ENCODE measurements around the gene ZNF611. TPM values are rescaled to one million over a fixed set of nuclear protein-coding genes. Genes with fewer than 3 reads are reported as not detected.

The ZNF611 gene
- total and polyA plus RNA-seq, 10 of the 15 experiments (the other 5 are each of a cell fraction or from before 2014, with no cell fraction given), result 1.4 to 16.8 (median 7.6) TPM

DNA sequence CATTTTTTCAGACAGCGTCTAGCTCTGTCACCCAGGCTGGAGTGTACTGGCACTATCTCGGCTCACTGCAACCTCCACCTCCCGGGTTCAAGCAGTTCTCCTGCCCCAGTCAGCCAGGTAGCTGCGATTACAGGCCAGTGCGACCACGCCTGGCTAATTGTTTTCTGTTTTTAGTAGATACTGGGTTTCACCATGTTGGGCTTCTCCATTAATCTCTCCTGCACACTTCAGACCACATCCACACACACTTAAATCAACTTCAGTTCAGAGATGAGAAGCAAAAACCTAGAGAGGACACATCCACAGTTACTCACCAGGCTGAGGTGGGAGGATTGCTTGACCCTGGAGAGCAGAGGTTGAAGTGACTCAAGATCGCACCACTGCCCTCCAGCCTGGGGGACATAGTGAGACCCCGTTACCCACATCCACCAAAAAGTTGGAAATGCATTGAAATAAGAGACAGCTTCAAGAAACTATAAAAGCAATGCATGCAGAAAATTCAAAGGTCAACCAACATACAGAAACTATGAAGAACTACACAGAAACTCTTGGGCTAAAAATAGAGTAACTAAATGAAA is 42.3 kb downstream of the ZNF611 start (continued):
- TF ChIP-seq JUNB (IDR thresholded peaks at IDR 0.05) (no peak), DPF2 (IDR thresholded peaks at IDR 0.05) (0 out of 2 replicates have a peak, but pooled peaks have one; percentile 31), NBN (IDR thresholded peaks at IDR 0.05) (peak; percentile 43; the same call in 1 of the 2 replicates), TARDBP (IDR thresholded peaks at IDR 0.05; ENCODE audit: borderline replicate concordance) (no peak), ZNF207 (IDR thresholded peaks at IDR 0.05; ENCODE audit: borderline replicate concordance) (no peak), IKZF2 (IDR thresholded peaks at IDR 0.05) (peak; percentile 34 to 37; a peak in 2 of 4 replicates), RAD51 (IDR thresholded peaks at IDR 0.05) (no peak), RUNX3 (IDR thresholded peaks at IDR 0.05; ENCODE audit: low read length) (no peak), MTA2 (IDR thresholded peaks at IDR 0.05; ENCODE audit: low read depth) (peak; percentile 44), EZH2 (IDR thresholded peaks at IDR 0.05; ENCODE audit: borderline replicate concordance, control insufficient read depth, low read depth, low read length) (no peak), CHD2 (IDR thresholded peaks at IDR 0.05; ENCODE audit: borderline replicate concordance, low read depth, low read length) (no peak)
- TF ChIP-seq, protein P1, sequence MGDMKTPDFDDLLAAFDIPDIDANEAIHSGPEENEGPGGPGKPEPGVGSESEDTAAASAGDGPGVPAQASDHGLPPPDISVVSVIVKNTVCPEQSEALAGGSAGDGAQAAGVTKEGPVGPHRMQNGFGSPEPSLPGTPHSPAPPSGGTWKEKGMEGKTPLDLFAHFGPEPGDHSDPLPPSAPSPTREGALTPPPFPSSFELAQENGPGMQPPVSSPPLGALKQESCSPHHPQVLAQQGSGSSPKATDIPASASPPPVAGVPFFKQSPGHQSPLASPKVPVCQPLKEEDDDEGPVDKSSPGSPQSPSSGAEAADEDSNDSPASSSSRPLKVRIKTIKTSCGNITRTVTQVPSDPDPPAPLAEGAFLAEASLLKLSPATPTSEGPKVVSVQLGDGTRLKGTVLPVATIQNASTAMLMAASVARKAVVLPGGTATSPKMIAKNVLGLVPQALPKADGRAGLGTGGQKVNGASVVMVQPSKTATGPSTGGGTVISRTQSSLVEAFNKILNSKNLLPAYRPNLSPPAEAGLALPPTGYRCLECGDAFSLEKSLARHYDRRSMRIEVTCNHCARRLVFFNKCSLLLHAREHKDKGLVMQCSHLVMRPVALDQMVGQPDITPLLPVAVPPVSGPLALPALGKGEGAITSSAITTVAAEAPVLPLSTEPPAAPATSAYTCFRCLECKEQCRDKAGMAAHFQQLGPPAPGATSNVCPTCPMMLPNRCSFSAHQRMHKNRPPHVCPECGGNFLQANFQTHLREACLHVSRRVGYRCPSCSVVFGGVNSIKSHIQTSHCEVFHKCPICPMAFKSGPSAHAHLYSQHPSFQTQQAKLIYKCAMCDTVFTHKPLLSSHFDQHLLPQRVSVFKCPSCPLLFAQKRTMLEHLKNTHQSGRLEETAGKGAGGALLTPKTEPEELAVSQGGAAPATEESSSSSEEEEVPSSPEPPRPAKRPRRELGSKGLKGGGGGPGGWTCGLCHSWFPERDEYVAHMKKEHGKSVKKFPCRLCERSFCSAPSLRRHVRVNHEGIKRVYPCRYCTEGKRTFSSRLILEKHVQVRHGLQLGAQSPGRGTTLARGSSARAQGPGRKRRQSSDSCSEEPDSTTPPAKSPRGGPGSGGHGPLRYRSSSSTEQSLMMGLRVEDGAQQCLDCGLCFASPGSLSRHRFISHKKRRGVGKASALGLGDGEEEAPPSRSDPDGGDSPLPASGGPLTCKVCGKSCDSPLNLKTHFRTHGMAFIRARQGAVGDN (IDR thresholded peaks at IDR 0.05), result no peak
